GM13976 (cell line): Measurements from ENCODE around the gene CATSPERB.
"Not testable (repeated sequence)": the region's sequence is repeated elsewhere in the genome, so short reads cannot be mapped to it uniquely, and the experiment has no call there.

Source experiments
- DNase-seq: peaks from one replicate; pipeline ENCODE4 v3.0.0; 2012; ENCODE audit warnings: low spot score
- CTCF ChIP-seq: IDR thresholded peaks from 2 replicates; pipeline ENCODE4 v1.5.1; 2012; ENCODE audit warnings: borderline replicate concordance, mild to moderate bottlenecking; ENCODE audit not compliant: insufficient read depth; ENCODE audit errors: extremely low read depth, missing control alignments, control extremely low read depth
- in situ Hi-C: fragments of 300-500 bp; cut with MboI; formaldehyde crosslinking; loops from one replicate; pipeline ENCODE4 v1.12.0; 2022; ENCODE audit warnings: low sequenced_read_pairs, mixed read lengths, inconsistent platforms; ENCODE audit not compliant: unreplicated experiment

CATSPERB gene

GRCh38 chr14:91681893-91682563, 49.9 kb downstream of the CATSPERB start:
- TF ChIP-seq CTCF, result no peak
- DNase-seq, result no peak
- in situ Hi-C loops, result no loop called here

GRCh38 chr14:91681118-91681517, 50.8 kb downstream of the CATSPERB start:
- no peak for DNase-seq
- no peak for TF ChIP-seq CTCF
- in situ Hi-C loops, result no loop called here

- no peak for TF ChIP-seq CTCF
- DNase-seq, result no peak
- in situ Hi-C loops, result no loop called here
These were observed 52.6 kb downstream of the CATSPERB start for GRCh38 chr14:91679273-91679672.

GRCh38 chr14:91677687-91678086, 54.2 kb downstream of the CATSPERB start:
- in situ Hi-C loops, result not testable (repeated sequence)

GRCh38 chr14:91674911-91675310, 57.0 kb downstream of the CATSPERB start:
- no peak for TF ChIP-seq CTCF
- in situ Hi-C loops, result loop anchor here (25.0 kb wide), 1 partner anchor 187 kb away; the partner anchor contains the start of gene TC2N
- no peak for DNase-seq

More at GRCh38 chr14:91677687-91678086, 54.2 kb downstream of the CATSPERB start:
- not testable (repeated sequence) for DNase-seq

- in situ Hi-C loops, result loop anchor here (25.0 kb wide), 1 partner anchor 192 kb away; the partner anchor contains the start of gene TC2N
- no peak for TF ChIP-seq CTCF
- DNase-seq, result no peak
These were observed 62.0 kb downstream of the CATSPERB start for GRCh38 chr14:91669867-91670266.

- DNase-seq, result not testable (repeated sequence)
- in situ Hi-C loops, result loop anchor here (25.0 kb wide), 1 partner anchor 195 kb away; the partner anchor contains the start of gene TC2N
These were observed 64.8 kb downstream of the CATSPERB start for GRCh38 chr14:91667101-91667500.
